HFF-Myc (cell line): ENCODE results near the gene C2CD4B.
A peak's percentile ranks its signal among the peaks of the same experiment; 100 is the strongest.

Experiments
- DNase-seq: peaks from one replicate; pipeline ENCODE4 v3.0.0-alpha.2; 2011; ENCODE audit warnings: low read depth; ENCODE audit errors: extremely low read depth
- H3K4me3 ChIP-seq: replicated peaks from 2 replicates; pipeline ENCODE4 v1.5.1; 2011; ENCODE audit warnings: low read depth, mild to moderate bottlenecking, control low read depth, low read length
- CTCF ChIP-seq: IDR thresholded peaks from 2 replicates; pipeline ENCODE4 v1.5.1; 2012; ENCODE audit warnings: mild to moderate bottlenecking, low read depth, low read length, control low read depth; ENCODE audit errors: missing control alignments

C2CD4B gene

GRCh38 chr15:62141643-62142588 lies 23.2 kb downstream of the C2CD4B start:
- DNase-seq, result no peak
- TF ChIP-seq CTCF, result no peak
- no peak overlapping the region for H3K4me3 ChIP-seq

- no peak for TF ChIP-seq CTCF
- H3K4me3 ChIP-seq, result no peak overlapping the region
- no peak for DNase-seq
These were observed 23.9 kb downstream of the C2CD4B start for GRCh38 chr15:62141200-62141599.

- DNase-seq, result peak; percentile 27
- no peak for TF ChIP-seq CTCF
- H3K4me3 ChIP-seq, result no peak overlapping the region
These were observed 27.0 kb downstream of the C2CD4B start for GRCh38 chr15:62138124-62138523.

GRCh38 chr15:62136911-62137865 lies 27.9 kb downstream of the C2CD4B start:
- H3K4me3 ChIP-seq, result no peak overlapping the region
- no peak for DNase-seq
- TF ChIP-seq CTCF, result no peak

GRCh38 chr15:62135532-62136134 lies 29.5 kb downstream of the C2CD4B start:
- TF ChIP-seq CTCF, result no peak
- no peak overlapping the region for H3K4me3 ChIP-seq
- peak; percentile 27 for DNase-seq

GRCh38 chr15:62133141-62133540 lies 31.9 kb downstream of the C2CD4B start:
- TF ChIP-seq CTCF, result no peak
- no peak for DNase-seq

More at GRCh38 chr15:62133141-62133540, 31.9 kb downstream of the C2CD4B start:
- H3K4me3 ChIP-seq, result no peak overlapping the region
